K562 (cell line): ENCODE results near the gene XKR7. TPM values are rescaled to one million over a fixed set of nuclear protein-coding genes. Genes with fewer than 3 reads are reported as not detected.

Experiments
- ATF3 ChIP-seq, 2 experiments: fragments of 450-650 bp in 1 of 2; sonication (generic) in 1 of 2; formaldehyde crosslinking in 1 of 2; IDR thresholded peaks in 1 of 2; conservative IDR thresholded peaks in 1 of 2; 2 replicates each; pipeline versions ENCODE4 v1.6.1 to v1.8.1; 2016 to 2023; ENCODE audit warnings: mild to moderate bottlenecking in 2 of 2, moderate library complexity in 2 of 2, inconsistent platforms in 1 of 2, missing genetic modification reagents in 1 of 2
- ATF7 ChIP-seq: fragments of 450-650 bp; IDR thresholded peaks from 2 replicates; pipeline ENCODE4 v1.7.1; 2014; ENCODE audit warnings: mild to moderate bottlenecking, moderate library complexity
- EGR1 ChIP-seq: fragments of 450-650 bp; conservative IDR thresholded peaks from 2 replicates; pipeline ENCODE4 v1.6.1; 2017; ENCODE audit warnings: mild to moderate bottlenecking
- ESRRA ChIP-seq: fragments of 450-650 bp; IDR thresholded peaks from 2 replicates; pipeline ENCODE4 v1.6.1; 2014; ENCODE audit warnings: low read depth, mild to moderate bottlenecking, moderate library complexity, borderline replicate concordance
- FOSL1 ChIP-seq: fragments of 200-800 bp; sonication (Bioruptor generic); conservative IDR thresholded peaks from 2 replicates; pipeline ENCODE4 v1.6.1; 2016; ENCODE audit warnings: missing genetic modification characterization, missing compliant biosample characterization
- HBP1 ChIP-seq: fragments of 450-650 bp; formaldehyde crosslinking; IDR thresholded peaks from 2 replicates; pipeline ENCODE4 v1.4.0; 2022; ENCODE audit warnings: missing genetic modification characterization
- HMBOX1 ChIP-seq: sonication (generic); IDR thresholded peaks from 2 replicates; pipeline ENCODE4 v1.6.1; 2016
- MCM3 ChIP-seq: fragments of 450-650 bp; IDR thresholded peaks from 2 replicates; pipeline ENCODE4 v1.6.1; 2016
- MCM7 ChIP-seq, 2 experiments: fragments of 450-650 bp; IDR thresholded peaks; 2 replicates each; pipeline ENCODE4 v1.6.1; 2016 to 2018
- MTA1 ChIP-seq: fragments of 450-650 bp; IDR thresholded peaks from 2 replicates; pipeline ENCODE4 v1.6.1; 2017; ENCODE audit warnings: borderline replicate concordance
- NBN ChIP-seq: fragments of 450-650 bp; IDR thresholded peaks from 2 replicates; pipeline ENCODE4 v1.6.1; 2016; ENCODE audit warnings: low read depth, mild to moderate bottlenecking
- SMAD4 ChIP-seq: fragments of 250-450 bp; sonication (Bioruptor Pico); conservative IDR thresholded peaks from 2 replicates; pipeline ENCODE4 v1.8.0; 2021; ENCODE audit warnings: inconsistent platforms, mild to moderate bottlenecking, moderate library complexity
- SMARCA4 ChIP-seq: fragments of 450-650 bp; IDR thresholded peaks from 2 replicates; pipeline ENCODE4 v1.6.1; 2016
- THRB ChIP-seq: fragments of 450-650 bp; formaldehyde crosslinking; conservative IDR thresholded peaks from 2 replicates; pipeline ENCODE4 v1.4.0; 2022; ENCODE audit warnings: mild to moderate bottlenecking, missing genetic modification characterization
- TRIM24 ChIP-seq, 2 experiments: fragments of 450-650 bp; IDR thresholded peaks; 2 replicates each; pipeline ENCODE4 v1.6.1; 2016
- TRIM28 ChIP-seq: fragments of 450-650 bp; IDR thresholded peaks from 2 replicates; pipeline ENCODE4 v1.6.1; 2017
- ZBTB26 ChIP-seq: fragments of 450-650 bp; formaldehyde crosslinking; IDR thresholded peaks from 2 replicates; pipeline ENCODE4 v1.4.0; 2022; ENCODE audit warnings: missing genetic modification characterization
- ZNF436 ChIP-seq: fragments of 250-450, 450-650 bp; sonication (Bioruptor Pico); formaldehyde crosslinking; IDR thresholded peaks from 2 replicates; pipeline ENCODE4 v1.7.0; 2020; ENCODE audit warnings: mild to moderate bottlenecking
- polyA plus RNA-seq, 8 experiments: library from polyadenylated mRNA; depleted of rRNA in 4 of 8; stranded (reverse) in 5 of 8; unstranded in 3 of 8; fragments of >200 nt; fragmentation: Nextera tagmentation in 2 of 8; fragmentation: Illumina TruSeq in 1 of 8; extraction: Ambion mirVana in 2 of 8; extraction: Trizol in 1 of 8; gene quantifications; 2 replicates each; pipeline versions ENCODE4 v1.2.1 to v1.2.3, GENCODE V29; 2011 to 2014; ENCODE audit warnings: inconsistent platforms in 1 of 8, missing spikeins in 1 of 8
- total RNA-seq, 7 experiments: library from RNA; depleted of rRNA in 6 of 7; stranded (reverse); fragments of >200 nt in 6 of 7; fragmentation: Illumina TruSeq in 2 of 7; extraction: Trizol in 2 of 7; gene quantifications; 2 replicates each; pipeline versions ENCODE4 v1.2.1 to v1.2.3, GENCODE V29; 2011 to 2021; ENCODE audit warnings: low replicate concordance in 1 of 7

Gene XKR7
- total and polyA plus RNA-seq, 9 of the 15 experiments (the other 6 are each of a cell fraction or from before 2014, with no cell fraction given) = 0.02 TPM; not detected in 8

- TF ChIP-seq ZBTB26 (peak; percentile 82; the same call in 1 of the 2 replicates), MCM7 (IDR thresholded peaks at IDR 0.05) (no peak), HBP1 (CRISPR knock-in tag) (0 out of 2 replicates have a peak, but pooled peaks have one; percentile 21), ESRRA (0 out of 2 replicates have a peak, but pooled peaks have one; percentile 18), TRIM28 (peak; percentile 61; the same call in 1 of the 2 replicates), ATF7 (0 out of 2 replicates have a peak, but pooled peaks have one; percentile 22), SMARCA4 (peak; percentile 27; the same call in 1 of the 2 replicates), ATF3 (IDR thresholded peaks at IDR 0.05) (peak; percentile 42; the same call in 1 of the 2 replicates), ATF3 (CRISPR knock-in tag; conservative IDR thresholded peaks at IDR 0.05) (no peak), FOSL1 (tag) (peak; percentile 45; the same call in 1 of the 2 replicates), EGR1 (peak; percentile 22; the same call in 1 of the 2 replicates), ZNF436 (CRISPR knock-in tag) (no peak), SMAD4 (CRISPR knock-in tag) (no peak), HMBOX1 (0 out of 2 replicates have a peak, but pooled peaks have one; percentile 31), MCM3 (peak; percentile 88; the same call in 1 of the 2 replicates), MTA1 (peak; percentile 25; the same call in 1 of the 2 replicates), THRB (CRISPR knock-in tag) (0 out of 2 replicates have a peak, but pooled peaks have one; percentile 41), NBN (peak; percentile 59; the same call in 1 of the 2 replicates), TRIM24 (IDR thresholded peaks at IDR 0.05) (peak; percentile 76 to 79; a peak in 2 of 4 replicates)
- TF ChIP-seq, all 486 proteins: peak for 26
Observed at GRCh38 chr20:32037929-32038328, 70.0 kb downstream of the XKR7 start (continued).
